Mammary epithelial cell (primary cell): ENCODE measurements around the gene TCERG1L.

Experiments used
- EZH2 ChIP-seq: IDR thresholded peaks from 2 replicates; pipeline ENCODE4 v1.6.1; 2012; ENCODE audit warnings: low read length, inconsistent platforms, borderline replicate concordance
- TF ChIP-seq, protein P1 (sequence below), 2 donors: IDR thresholded peaks in 1 of 2; conservative IDR thresholded peaks in 1 of 2; 2 replicates each; pipeline ENCODE4 v1.5.1; 2011 to 2012; ENCODE audit warnings: inconsistent platforms in 2 of 2, low read length in 2 of 2, mild to moderate bottlenecking in 2 of 2, control low read depth in 1 of 2, low read depth in 1 of 2; ENCODE audit not compliant: insufficient read depth in 1 of 2; ENCODE audit errors: extremely low read depth in 1 of 2

DNA sequence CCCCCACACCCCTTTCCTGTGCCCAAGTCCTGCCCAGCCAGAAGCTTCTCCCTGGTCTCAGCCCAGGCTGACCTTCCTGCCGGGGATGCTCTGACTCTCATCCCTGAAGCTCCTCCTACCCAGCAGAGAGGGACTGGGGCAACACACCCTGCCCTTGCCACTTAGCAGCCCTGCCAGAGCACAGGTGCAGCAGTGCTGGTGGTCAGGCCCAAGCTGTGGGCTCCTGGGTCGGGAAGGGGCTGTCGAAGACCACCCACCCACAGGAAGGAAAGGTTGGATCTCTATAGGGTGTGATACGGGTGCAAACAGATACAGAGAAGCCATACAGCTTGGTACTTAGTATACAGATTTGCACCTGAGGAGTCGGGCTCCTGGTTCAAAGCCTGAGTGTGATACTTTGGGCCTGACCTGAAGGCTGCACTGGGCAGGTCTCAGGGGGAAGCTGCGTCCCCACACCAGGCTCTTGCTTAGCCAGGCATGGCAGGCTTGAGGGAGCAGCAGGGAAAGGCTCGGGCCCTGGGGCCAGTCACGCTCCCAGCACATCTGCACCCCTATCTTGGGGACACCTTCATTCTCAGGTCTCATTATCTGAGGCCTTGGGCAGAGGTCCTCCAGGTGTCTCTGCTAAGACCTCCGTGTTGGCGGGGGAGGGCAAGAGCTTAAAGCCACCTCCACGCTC, 47.3 kb downstream of the TCERG1L start:
- TF ChIP-seq, protein P1, sequence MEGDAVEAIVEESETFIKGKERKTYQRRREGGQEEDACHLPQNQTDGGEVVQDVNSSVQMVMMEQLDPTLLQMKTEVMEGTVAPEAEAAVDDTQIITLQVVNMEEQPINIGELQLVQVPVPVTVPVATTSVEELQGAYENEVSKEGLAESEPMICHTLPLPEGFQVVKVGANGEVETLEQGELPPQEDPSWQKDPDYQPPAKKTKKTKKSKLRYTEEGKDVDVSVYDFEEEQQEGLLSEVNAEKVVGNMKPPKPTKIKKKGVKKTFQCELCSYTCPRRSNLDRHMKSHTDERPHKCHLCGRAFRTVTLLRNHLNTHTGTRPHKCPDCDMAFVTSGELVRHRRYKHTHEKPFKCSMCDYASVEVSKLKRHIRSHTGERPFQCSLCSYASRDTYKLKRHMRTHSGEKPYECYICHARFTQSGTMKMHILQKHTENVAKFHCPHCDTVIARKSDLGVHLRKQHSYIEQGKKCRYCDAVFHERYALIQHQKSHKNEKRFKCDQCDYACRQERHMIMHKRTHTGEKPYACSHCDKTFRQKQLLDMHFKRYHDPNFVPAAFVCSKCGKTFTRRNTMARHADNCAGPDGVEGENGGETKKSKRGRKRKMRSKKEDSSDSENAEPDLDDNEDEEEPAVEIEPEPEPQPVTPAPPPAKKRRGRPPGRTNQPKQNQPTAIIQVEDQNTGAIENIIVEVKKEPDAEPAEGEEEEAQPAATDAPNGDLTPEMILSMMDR (conservative IDR thresholded peaks at IDR 0.05 in 1 of 2, IDR thresholded peaks at IDR 0.05 in 1 of 2; ENCODE audit: extremely low read depth in 1 of 2, insufficient read depth in 1 of 2, low read depth in 1 of 2, low read length in 2 of 2): no peak
- no peak for TF ChIP-seq EZH2
